Measurements from ENCODE around the gene PEX16.

PEX16 gene

DNA sequence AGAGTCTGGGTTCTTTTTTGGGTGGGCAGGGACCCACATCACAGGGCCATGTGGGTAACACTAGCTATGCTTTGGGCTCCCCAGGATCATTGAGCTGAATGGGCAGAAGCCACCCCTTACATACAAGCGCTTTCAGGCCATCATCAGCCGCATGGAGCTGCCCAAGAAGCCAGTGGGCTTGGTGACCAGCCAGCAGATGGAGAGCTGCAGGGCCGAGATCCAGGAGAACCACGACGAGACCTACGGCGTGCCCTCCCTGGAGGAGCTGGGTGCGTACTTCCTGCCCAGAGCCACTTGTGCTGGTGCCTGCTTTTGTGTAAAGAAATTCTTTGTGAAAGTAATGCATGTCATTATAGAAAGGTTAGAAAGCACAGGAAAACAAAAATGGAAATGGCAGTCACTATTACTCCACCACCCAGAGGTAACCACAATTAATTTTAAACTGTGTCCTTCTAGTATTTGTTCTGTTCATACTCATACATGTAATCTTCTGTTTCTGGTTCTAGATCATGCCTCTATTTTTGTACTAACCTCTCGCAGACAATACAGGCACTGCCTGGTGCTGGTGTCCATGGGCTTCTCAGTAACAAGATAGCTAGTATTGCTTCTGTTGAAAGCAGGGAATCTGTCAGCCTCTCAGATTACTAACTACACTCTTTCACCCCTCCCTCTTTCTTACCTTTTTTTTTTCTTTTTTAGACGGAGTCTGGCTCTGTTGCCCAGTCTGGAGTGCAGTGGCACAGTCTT, 56.7 kb downstream of the PEX16 start:
- H3K79me2 ChIP-seq (ENCODE audit: control insufficient read depth, insufficient read depth, low read length, poor library complexity): no peaks in the 10 kb centered on the region
- WGBS (ENCODE audit: extremely low coverage, insufficient coverage, insufficient read length): no CpG with 5 or more reads among the region's 10 CpGs

GRCh38 chr11:45860348-45860747, 57.3 kb downstream of the PEX16 start:
- Histone ChIP-seq H3K4me3 (ENCODE audit: low read depth, low read length) (no peak overlapping the region), H3K4me1 (ENCODE audit: control insufficient read depth in 1 of 2, insufficient read depth in 2 of 2, low read length in 2 of 2) (no peaks in the 10 kb centered on the region), H2AFZ (ENCODE audit: insufficient read depth, low read length, poor library complexity) (no peak overlapping the region), H3K23ac (ENCODE audit: low read length) (no peak overlapping the region), H3K27me3 (ENCODE audit: insufficient read depth, low read length) (no peaks in the 10 kb centered on the region), H2AK5ac (ENCODE audit: low read length) (no peak overlapping the region), H3K4ac (ENCODE audit: low read depth, low read length) (no peak overlapping the region), H4K12ac (ENCODE audit: low read depth, low read length) (no peak overlapping the region), H2BK5ac (ENCODE audit: low read depth, low read length, poor library complexity) (no peak overlapping the region), H3K18ac (ENCODE audit: low read length) (no peak overlapping the region), H3K36me3 (ENCODE audit: control insufficient read depth in 1 of 2, insufficient read depth in 2 of 2, low read length in 2 of 2) (peaks cover 27 to 43% of the 10 kb centered on the region in 2 experiments), H3K14ac (ENCODE audit: low read length) (no peak overlapping the region), H3K9me3 (ENCODE audit: insufficient read depth, low read depth, low read length) (no peaks in the 10 kb centered on the region), H4K91ac (ENCODE audit: low read depth, low read length) (no peak overlapping the region), H3K79me1 (ENCODE audit: low read length) (no peaks in the 10 kb centered on the region), H3K9ac (ENCODE audit: low read length) (no peak overlapping the region), H3K79me2 (ENCODE audit: control insufficient read depth, insufficient read depth, low read length, poor library complexity) (no peaks in the 10 kb centered on the region), H2BK12ac (ENCODE audit: low read length) (no peak overlapping the region), H4K8ac (ENCODE audit: low read depth, low read length) (no peak overlapping the region), H3K4me2 (ENCODE audit: low read length) (no peak overlapping the region), H2BK120ac (ENCODE audit: insufficient read depth, low read length, poor library complexity) (no peak overlapping the region), H3K27ac (ENCODE audit: low read depth, low read length) (no peak overlapping the region)
- no CpG with 5 or more reads among the region's 5 CpGs for WGBS (ENCODE audit: extremely low coverage, insufficient coverage, insufficient read length)
- no peak for DNase-seq

More for the DNA sequence above, 56.7 kb downstream of the PEX16 start:
- Histone ChIP-seq H2BK12ac (ENCODE audit: low read length) (no peak overlapping the region), H4K12ac (ENCODE audit: low read depth, low read length) (no peak overlapping the region), H3K79me1 (ENCODE audit: low read length) (no peaks in the 10 kb centered on the region), H3K9ac (ENCODE audit: low read length) (no peak overlapping the region), H3K14ac (ENCODE audit: low read length) (no peak overlapping the region), H3K36me3 (ENCODE audit: control insufficient read depth in 1 of 2, insufficient read depth in 2 of 2, low read length in 2 of 2) (peaks cover 29 to 47% of the 10 kb centered on the region in 2 experiments), H2AK5ac (ENCODE audit: low read length) (no peak overlapping the region), H3K23ac (ENCODE audit: low read length) (no peak overlapping the region), H2BK5ac (ENCODE audit: low read depth, low read length, poor library complexity) (no peak overlapping the region), H3K4me2 (ENCODE audit: low read length) (no peak overlapping the region), H3K27ac (ENCODE audit: low read depth, low read length) (no peak overlapping the region), H2AFZ (ENCODE audit: insufficient read depth, low read length, poor library complexity) (no peak overlapping the region), H2BK120ac (ENCODE audit: insufficient read depth, low read length, poor library complexity) (no peak overlapping the region), H3K27me3 (ENCODE audit: insufficient read depth, low read length) (no peaks in the 10 kb centered on the region), H4K91ac (ENCODE audit: low read depth, low read length) (no peak overlapping the region), H3K4ac (ENCODE audit: low read depth, low read length) (no peak overlapping the region), H3K18ac (ENCODE audit: low read length) (no peak overlapping the region), H3K4me1 (ENCODE audit: control insufficient read depth in 1 of 2, insufficient read depth in 2 of 2, low read length in 2 of 2) (no peaks in the 10 kb centered on the region), H3K4me3 (ENCODE audit: low read depth, low read length) (no peak overlapping the region), H3K9me3 (ENCODE audit: insufficient read depth, low read depth, low read length) (no peaks in the 10 kb centered on the region), H4K8ac (ENCODE audit: low read depth, low read length) (no peak overlapping the region)
- no peak for DNase-seq
